ENCODE results near the gene HIVEP2. TPM values are rescaled to one million over a fixed set of nuclear protein-coding genes. Genes with fewer than 3 reads are reported as not detected.

HIVEP2 gene
- total RNA-seq, 1 donor from 2014 or later = 11.7 TPM

- H3K27me3 Mint-ChIP-seq (ENCODE audit: low read depth) = no peaks in the 10 kb centered on the region
- H3K36me3 Mint-ChIP-seq (ENCODE audit: low read depth) = no peaks in the 10 kb centered on the region
- H3K27ac Mint-ChIP-seq (ENCODE audit: unreplicated experiment) = no peak overlapping the region
- no peak for DNase-seq (ENCODE audit: low spot score)
- peaks cover 5% of the 10 kb centered on the region for H3K4me1 Mint-ChIP-seq (ENCODE audit: low read depth)
- H3K4me3 Mint-ChIP-seq (ENCODE audit: unreplicated experiment) = no peak overlapping the region
- H3K9me3 Mint-ChIP-seq (ENCODE audit: low read depth) = no peaks in the 10 kb centered on the region
- TF ChIP-seq, protein P1, sequence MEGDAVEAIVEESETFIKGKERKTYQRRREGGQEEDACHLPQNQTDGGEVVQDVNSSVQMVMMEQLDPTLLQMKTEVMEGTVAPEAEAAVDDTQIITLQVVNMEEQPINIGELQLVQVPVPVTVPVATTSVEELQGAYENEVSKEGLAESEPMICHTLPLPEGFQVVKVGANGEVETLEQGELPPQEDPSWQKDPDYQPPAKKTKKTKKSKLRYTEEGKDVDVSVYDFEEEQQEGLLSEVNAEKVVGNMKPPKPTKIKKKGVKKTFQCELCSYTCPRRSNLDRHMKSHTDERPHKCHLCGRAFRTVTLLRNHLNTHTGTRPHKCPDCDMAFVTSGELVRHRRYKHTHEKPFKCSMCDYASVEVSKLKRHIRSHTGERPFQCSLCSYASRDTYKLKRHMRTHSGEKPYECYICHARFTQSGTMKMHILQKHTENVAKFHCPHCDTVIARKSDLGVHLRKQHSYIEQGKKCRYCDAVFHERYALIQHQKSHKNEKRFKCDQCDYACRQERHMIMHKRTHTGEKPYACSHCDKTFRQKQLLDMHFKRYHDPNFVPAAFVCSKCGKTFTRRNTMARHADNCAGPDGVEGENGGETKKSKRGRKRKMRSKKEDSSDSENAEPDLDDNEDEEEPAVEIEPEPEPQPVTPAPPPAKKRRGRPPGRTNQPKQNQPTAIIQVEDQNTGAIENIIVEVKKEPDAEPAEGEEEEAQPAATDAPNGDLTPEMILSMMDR (IDR thresholded peaks at IDR 0.05) = no peak
Measured at GRCh38 chr6:142893088-142893487, 51.9 kb downstream of the HIVEP2 start.

GRCh38 chr6:142892254-142893021 is 52.5 kb downstream of the HIVEP2 start:
- H3K27me3 Mint-ChIP-seq (ENCODE audit: low read depth) = no peaks in the 10 kb centered on the region
- no peaks in the 10 kb centered on the region for H3K36me3 Mint-ChIP-seq (ENCODE audit: low read depth)
- H3K27ac Mint-ChIP-seq (ENCODE audit: unreplicated experiment) = no peak overlapping the region
- peaks cover 5% of the 10 kb centered on the region for H3K4me1 Mint-ChIP-seq (ENCODE audit: low read depth)
- no peak for DNase-seq (ENCODE audit: low spot score)
- TF ChIP-seq, protein P1 (IDR thresholded peaks at IDR 0.05) = no peak
- no peaks in the 10 kb centered on the region for H3K9me3 Mint-ChIP-seq (ENCODE audit: low read depth)
- H3K4me3 Mint-ChIP-seq (ENCODE audit: unreplicated experiment) = no peak overlapping the region

- TF ChIP-seq, protein P1 (IDR thresholded peaks at IDR 0.05) = no peak
- no peak for DNase-seq (ENCODE audit: low spot score)
- H3K27me3 Mint-ChIP-seq (ENCODE audit: low read depth) = no peaks in the 10 kb centered on the region
Measured at GRCh38 chr6:142891454-142891853, 53.5 kb downstream of the HIVEP2 start.

DNA sequence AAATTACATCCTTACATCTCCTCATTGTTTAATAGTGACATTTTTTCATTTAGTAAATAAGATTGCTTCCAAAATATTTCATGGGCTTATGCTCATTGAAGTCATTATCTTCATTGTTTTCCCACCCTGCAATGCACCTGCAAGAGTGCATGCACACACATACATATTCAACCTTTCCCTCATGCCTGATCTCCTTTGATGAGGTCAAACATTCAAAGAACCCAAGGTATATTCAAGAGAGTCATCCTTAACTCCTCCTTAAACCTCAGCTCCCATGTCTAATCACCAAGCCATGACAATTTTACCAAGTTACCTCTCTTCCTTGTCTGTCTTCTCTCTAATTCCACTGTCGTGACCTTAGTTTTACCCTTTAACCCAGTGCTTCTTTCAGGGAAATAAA is 56.5 kb downstream of the HIVEP2 start:
- Mint-ChIP-seq H3K27ac (ENCODE audit: unreplicated experiment) (no peak overlapping the region), H3K4me3 (ENCODE audit: unreplicated experiment) (no peak overlapping the region), H3K4me1 (ENCODE audit: low read depth) (peaks cover 30% of the 10 kb centered on the region), H3K36me3 (ENCODE audit: low read depth) (no peaks in the 10 kb centered on the region), H3K9me3 (ENCODE audit: low read depth) (no peaks in the 10 kb centered on the region), H3K27me3 (ENCODE audit: low read depth) (no peaks in the 10 kb centered on the region)
- DNase-seq (ENCODE audit: low spot score) = no peak
- TF ChIP-seq, protein P1 (IDR thresholded peaks at IDR 0.05) = no peak

More at GRCh38 chr6:142891454-142891853, 53.5 kb downstream of the HIVEP2 start:
- H3K9me3 Mint-ChIP-seq (ENCODE audit: low read depth) = no peaks in the 10 kb centered on the region
- H3K4me3 Mint-ChIP-seq (ENCODE audit: unreplicated experiment) = no peak overlapping the region
- H3K27ac Mint-ChIP-seq (ENCODE audit: unreplicated experiment) = no peak overlapping the region
- no peaks in the 10 kb centered on the region for H3K36me3 Mint-ChIP-seq (ENCODE audit: low read depth)
- H3K4me1 Mint-ChIP-seq (ENCODE audit: low read depth) = peaks cover 11% of the 10 kb centered on the region

DNA sequence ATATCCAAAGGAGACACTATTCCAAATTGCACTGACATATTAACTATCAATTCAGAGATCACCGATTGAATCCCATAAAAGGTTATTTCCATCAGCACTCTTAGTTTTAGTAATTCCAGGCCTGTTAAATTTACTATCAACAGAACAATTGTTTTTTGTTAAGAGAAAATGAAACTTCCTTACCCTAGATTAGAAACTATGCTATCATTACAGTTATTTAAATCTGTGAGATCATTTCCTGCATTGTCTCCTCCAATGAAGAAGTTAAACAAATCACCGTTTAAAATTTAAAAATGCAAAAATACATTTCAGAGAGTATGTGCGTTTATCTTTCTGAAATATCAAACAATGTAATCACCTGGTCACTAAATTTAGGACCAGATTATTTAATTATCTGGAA is 57.5 kb downstream of the HIVEP2 start:
- peaks cover 39% of the 10 kb centered on the region for H3K4me1 Mint-ChIP-seq (ENCODE audit: low read depth)
- TF ChIP-seq, protein P1 (IDR thresholded peaks at IDR 0.05) = no peak
- H3K27ac Mint-ChIP-seq (ENCODE audit: unreplicated experiment) = no peak overlapping the region
- H3K4me3 Mint-ChIP-seq (ENCODE audit: unreplicated experiment) = no peak overlapping the region
- H3K9me3 Mint-ChIP-seq (ENCODE audit: low read depth) = no peaks in the 10 kb centered on the region
- H3K27me3 Mint-ChIP-seq (ENCODE audit: low read depth) = no peaks in the 10 kb centered on the region
- no peaks in the 10 kb centered on the region for H3K36me3 Mint-ChIP-seq (ENCODE audit: low read depth)
- DNase-seq (ENCODE audit: low spot score) = no peak

Data from chondrocyte (in vitro differentiated cells).